Smooth muscle cell (in vitro differentiated cells): Measurements from ENCODE around the gene MYPN. TPM values are rescaled to one million over a fixed set of nuclear protein-coding genes. Genes with fewer than 3 reads are reported as not detected.

Experiments
- DNase-seq: peaks from one replicate; lab custom pipeline; 2025; ENCODE audit not compliant: unreplicated experiment; lab: John Stamatoyannopoulos, UW
- H2AFZ ChIP-seq: fragments of 200-600 bp; sonication (generic); 2 replicates; pipeline ENCODE4 v1.6.0; 2016; ENCODE audit warnings: antibody characterized with exemption, low read depth, mild to moderate bottlenecking
- H3F3A ChIP-seq: fragments of 200-600 bp; sonication (generic); 2 replicates; pipeline ENCODE4 v1.6.0; 2017; ENCODE audit warnings: antibody characterized with exemption, low read depth
- H3K27ac ChIP-seq: fragments of 200-600 bp; sonication (generic); 2 replicates; pipeline ENCODE4 v1.5.1; 2016; ENCODE audit warnings: low read depth, mild to moderate bottlenecking
- H3K27me3 ChIP-seq: fragments of 200-600 bp; sonication (generic); 2 replicates; pipeline ENCODE4 v1.6.1; 2016; ENCODE audit warnings: low read depth, mild to moderate bottlenecking
- H3K36me3 ChIP-seq: fragments of 200-600 bp; sonication (generic); 2 replicates; pipeline ENCODE4 v1.5.1; 2016; ENCODE audit warnings: low read depth
- H3K4me1 ChIP-seq: fragments of 200-600 bp; sonication (generic); 2 replicates; pipeline ENCODE4 v1.5.1; 2016; ENCODE audit warnings: low read depth
- H3K4me2 ChIP-seq: fragments of 200-600 bp; sonication (generic); 2 replicates; pipeline ENCODE4 v1.6.0; 2016; ENCODE audit warnings: mild to moderate bottlenecking
- H3K4me3 ChIP-seq: fragments of 200-600 bp; sonication (generic); 2 replicates; pipeline ENCODE4 v1.5.1; 2016; ENCODE audit warnings: mild to moderate bottlenecking
- H3K79me2 ChIP-seq: fragments of 200-600 bp; sonication (generic); 2 replicates; pipeline ENCODE4 v1.6.0; 2016; ENCODE audit warnings: low read depth, mild to moderate bottlenecking
- H3K9ac ChIP-seq: fragments of 200-600 bp; sonication (generic); 2 replicates; pipeline ENCODE4 v1.6.0; 2016; ENCODE audit warnings: low read depth
- H3K9me3 ChIP-seq: fragments of 200-600 bp; sonication (generic); replicated peaks from 2 replicates; pipeline ENCODE4 v1.5.1; 2016; ENCODE audit warnings: low read depth
- H4K20me1 ChIP-seq: fragments of 200-600 bp; sonication (generic); 2 replicates; pipeline ENCODE4 v1.6.0; 2016; ENCODE audit warnings: low read depth
- WGBS: methylation state at CpG from one replicate; pipeline ENCODE4 v1.1.7; 2016; ENCODE audit warnings: low lambda C conversion rate; 5-methylcytosine and 5-hydroxymethylcytosine counted together
- polyA plus RNA-seq: library from polyadenylated mRNA; unstranded; fragments of >200 nt; fragmentation: Nextera tagmentation; extraction: Ambion mirVana; gene quantifications from 2 replicates; pipeline ENCODE4 v1.2.1, GENCODE V29; 2016
- total RNA-seq: library from RNA; depleted of rRNA; stranded (reverse); fragments of >200 nt; gene quantifications from 2 replicates; pipeline ENCODE4 v1.2.3, GENCODE V29; 2014
- TF ChIP-seq, protein P1 (sequence below): fragments of 200-600 bp; sonication (generic); IDR thresholded peaks from 2 replicates; pipeline ENCODE4 v1.5.1; 2017; ENCODE audit warnings: borderline replicate concordance, mild to moderate bottlenecking, antibody characterized with exemption; ENCODE audit not compliant: insufficient read depth, poor library complexity, severe bottlenecking

The MYPN gene
- total and polyA plus RNA-seq, 2 experiments from 2014 or later, result 0.03 to 0.13 TPM

DNA sequence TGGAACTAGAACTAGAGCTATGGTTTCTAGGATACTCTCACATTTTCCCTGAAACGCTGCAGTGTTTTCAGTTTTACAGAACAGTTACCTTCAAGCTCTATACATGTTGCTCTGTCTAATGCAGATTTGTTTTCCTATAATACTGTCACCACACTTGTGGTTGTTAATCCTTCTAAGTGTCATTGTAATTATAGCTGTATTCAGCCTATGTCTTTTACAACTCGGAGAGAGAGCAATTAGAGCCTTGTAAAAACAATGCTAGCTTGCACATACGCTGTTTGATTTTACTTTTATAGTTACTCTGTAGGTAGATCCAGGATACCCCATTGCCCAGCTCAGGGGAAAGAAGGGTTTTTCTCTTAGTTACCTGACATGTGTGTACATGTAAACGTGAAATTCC, 67.5 kb downstream of the MYPN start:
- Histone ChIP-seq H3F3A (no peaks in the 10 kb centered on the region), H3K4me3 (no peak overlapping the region), H3K36me3 (no peaks in the 10 kb centered on the region), H3K9ac (no peak overlapping the region), H3K27ac (no peak overlapping the region), H3K4me2 (no peak overlapping the region), H4K20me1 (no peaks in the 10 kb centered on the region), H3K9me3 (no peaks in the 10 kb centered on the region), H3K27me3 (no peaks in the 10 kb centered on the region), H2AFZ (no peak overlapping the region), H3K4me1 (no peaks in the 10 kb centered on the region), H3K79me2 (no peaks in the 10 kb centered on the region)
- WGBS, result 74% methylated on average over 4 of the region's 4 CpGs
- TF ChIP-seq, protein P1, sequence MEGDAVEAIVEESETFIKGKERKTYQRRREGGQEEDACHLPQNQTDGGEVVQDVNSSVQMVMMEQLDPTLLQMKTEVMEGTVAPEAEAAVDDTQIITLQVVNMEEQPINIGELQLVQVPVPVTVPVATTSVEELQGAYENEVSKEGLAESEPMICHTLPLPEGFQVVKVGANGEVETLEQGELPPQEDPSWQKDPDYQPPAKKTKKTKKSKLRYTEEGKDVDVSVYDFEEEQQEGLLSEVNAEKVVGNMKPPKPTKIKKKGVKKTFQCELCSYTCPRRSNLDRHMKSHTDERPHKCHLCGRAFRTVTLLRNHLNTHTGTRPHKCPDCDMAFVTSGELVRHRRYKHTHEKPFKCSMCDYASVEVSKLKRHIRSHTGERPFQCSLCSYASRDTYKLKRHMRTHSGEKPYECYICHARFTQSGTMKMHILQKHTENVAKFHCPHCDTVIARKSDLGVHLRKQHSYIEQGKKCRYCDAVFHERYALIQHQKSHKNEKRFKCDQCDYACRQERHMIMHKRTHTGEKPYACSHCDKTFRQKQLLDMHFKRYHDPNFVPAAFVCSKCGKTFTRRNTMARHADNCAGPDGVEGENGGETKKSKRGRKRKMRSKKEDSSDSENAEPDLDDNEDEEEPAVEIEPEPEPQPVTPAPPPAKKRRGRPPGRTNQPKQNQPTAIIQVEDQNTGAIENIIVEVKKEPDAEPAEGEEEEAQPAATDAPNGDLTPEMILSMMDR, result no peak
- DNase-seq, result no peak

DNA sequence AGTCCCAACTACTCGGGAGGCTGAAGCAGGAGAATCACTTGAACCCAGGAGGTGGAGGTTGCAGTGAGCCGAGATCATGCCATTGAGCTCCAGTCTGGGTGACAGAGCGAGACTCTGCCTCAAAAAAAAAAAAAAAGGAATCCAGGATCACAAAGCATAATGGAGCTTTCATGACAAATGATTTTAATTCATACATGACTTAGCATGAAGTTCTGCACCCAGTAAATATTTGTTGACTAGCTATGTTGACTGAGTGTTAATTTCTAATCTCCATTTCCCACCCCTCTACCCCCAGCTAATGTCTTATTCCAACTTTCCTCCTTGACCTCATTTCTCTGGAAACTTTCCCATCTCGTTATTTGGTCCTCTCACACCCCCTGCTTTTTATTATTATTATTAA, 69.3 kb downstream of the MYPN start:
- H3K27ac ChIP-seq, result no peak overlapping the region
- H3K4me2 ChIP-seq, result no peak overlapping the region
- TF ChIP-seq, protein P1, result no peak
- H3K4me3 ChIP-seq, result no peak overlapping the region
- no peak overlapping the region for H3K9ac ChIP-seq
- no peaks in the 10 kb centered on the region for H3K79me2 ChIP-seq
- H3F3A ChIP-seq, result no peaks in the 10 kb centered on the region
- WGBS, result 95% methylated on average over 4 of the region's 4 CpGs
- no peak for DNase-seq
- no peaks in the 10 kb centered on the region for H4K20me1 ChIP-seq
- no peaks in the 10 kb centered on the region for H3K4me1 ChIP-seq
- no peaks in the 10 kb centered on the region for H3K9me3 ChIP-seq
- H3K36me3 ChIP-seq, result no peaks in the 10 kb centered on the region
- no peak overlapping the region for H2AFZ ChIP-seq
- H3K27me3 ChIP-seq, result no peaks in the 10 kb centered on the region

DNA sequence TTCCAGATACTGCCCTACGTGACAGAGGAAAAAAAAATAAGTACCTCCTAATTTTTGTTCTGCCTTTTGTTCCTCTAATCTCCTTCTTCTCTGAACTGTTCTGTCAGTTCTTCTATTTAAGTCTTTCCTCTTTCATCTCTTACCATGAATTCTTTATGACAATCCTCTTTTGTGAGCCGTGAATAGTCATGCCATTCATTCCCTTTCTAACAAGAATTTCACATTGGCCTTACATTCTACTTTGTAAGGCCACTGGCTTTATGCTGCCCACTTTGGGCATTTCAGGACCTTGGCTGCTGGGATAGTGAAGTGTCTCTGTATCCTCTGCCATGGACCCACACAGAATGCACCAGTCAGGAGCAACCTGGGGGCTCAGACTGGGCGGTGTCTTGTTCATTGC, 69.7 kb downstream of the MYPN start:
- H3K79me2 ChIP-seq, result no peaks in the 10 kb centered on the region
- H3K9ac ChIP-seq, result no peak overlapping the region
- no peaks in the 10 kb centered on the region for H3K4me1 ChIP-seq
- TF ChIP-seq, protein P1, result no peak
- H3F3A ChIP-seq, result no peaks in the 10 kb centered on the region
- H3K4me3 ChIP-seq, result no peak overlapping the region
- no peaks in the 10 kb centered on the region for H3K9me3 ChIP-seq
- no peaks in the 10 kb centered on the region for H3K36me3 ChIP-seq
- H3K4me2 ChIP-seq, result no peak overlapping the region
- H2AFZ ChIP-seq, result no peak overlapping the region
- no peak for DNase-seq
- WGBS, result 88% methylated on average over 3 of the region's 3 CpGs
- H3K27me3 ChIP-seq, result no peaks in the 10 kb centered on the region
- no peaks in the 10 kb centered on the region for H4K20me1 ChIP-seq
- H3K27ac ChIP-seq, result no peak overlapping the region

DNA sequence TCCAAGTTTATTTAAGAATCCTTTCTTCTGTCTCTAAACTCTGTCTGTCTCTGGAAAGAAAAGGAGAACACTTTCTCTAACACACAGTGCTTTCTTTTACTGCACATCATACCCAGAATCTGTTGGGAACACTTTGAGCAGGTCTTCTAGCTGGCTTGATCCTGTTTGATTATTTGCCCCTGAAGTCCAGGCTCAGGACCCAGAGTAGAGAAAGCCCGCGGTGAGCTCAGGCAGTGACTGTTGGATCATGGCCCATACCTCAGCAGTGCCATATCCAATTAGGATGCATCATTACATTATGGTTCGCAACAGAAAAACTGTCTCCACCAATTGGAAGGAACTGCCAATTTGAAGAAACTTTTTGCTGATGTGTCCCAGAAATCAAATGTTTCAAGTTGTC, 71.2 kb downstream of the MYPN start:
- Histone ChIP-seq H3K27ac (no peak overlapping the region), H3K27me3 (no peaks in the 10 kb centered on the region), H3K9ac (no peak overlapping the region), H3K36me3 (no peaks in the 10 kb centered on the region), H3K4me1 (no peaks in the 10 kb centered on the region), H4K20me1 (no peaks in the 10 kb centered on the region), H3K79me2 (no peaks in the 10 kb centered on the region), H3F3A (no peaks in the 10 kb centered on the region), H3K4me2 (no peak overlapping the region), H3K9me3 (no peaks in the 10 kb centered on the region), H2AFZ (no peak overlapping the region), H3K4me3 (no peak overlapping the region)
- TF ChIP-seq, protein P1, result no peak
- 97% methylated on average over 3 of the region's 3 CpGs for WGBS
- no peak for DNase-seq
